Left forelimb (tissue), 1 donor: ENCODE measurements around the gene KCNB1.

Experiments used
- DNase-seq: peaks from one replicate; pipeline ENCODE4 v3.0.0-alpha.2; 2018; ENCODE audit warnings: low spot score

The KCNB1 gene

DNA sequence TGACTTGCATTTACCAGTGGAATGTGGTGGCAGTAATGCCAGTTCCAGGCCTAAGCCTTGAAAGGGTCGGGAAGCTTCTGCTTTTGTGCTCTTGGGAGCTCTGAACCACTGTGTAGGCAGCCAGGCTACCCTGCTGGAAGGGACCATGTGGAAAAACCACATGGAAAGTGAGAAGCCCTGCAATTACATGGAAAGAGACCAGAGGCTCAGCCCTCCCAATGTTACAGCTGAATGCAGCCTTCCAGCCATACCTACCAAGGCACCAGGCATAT lies 14.9 kb upstream of the KCNB1 start:
- no peak for DNase-seq

DNA sequence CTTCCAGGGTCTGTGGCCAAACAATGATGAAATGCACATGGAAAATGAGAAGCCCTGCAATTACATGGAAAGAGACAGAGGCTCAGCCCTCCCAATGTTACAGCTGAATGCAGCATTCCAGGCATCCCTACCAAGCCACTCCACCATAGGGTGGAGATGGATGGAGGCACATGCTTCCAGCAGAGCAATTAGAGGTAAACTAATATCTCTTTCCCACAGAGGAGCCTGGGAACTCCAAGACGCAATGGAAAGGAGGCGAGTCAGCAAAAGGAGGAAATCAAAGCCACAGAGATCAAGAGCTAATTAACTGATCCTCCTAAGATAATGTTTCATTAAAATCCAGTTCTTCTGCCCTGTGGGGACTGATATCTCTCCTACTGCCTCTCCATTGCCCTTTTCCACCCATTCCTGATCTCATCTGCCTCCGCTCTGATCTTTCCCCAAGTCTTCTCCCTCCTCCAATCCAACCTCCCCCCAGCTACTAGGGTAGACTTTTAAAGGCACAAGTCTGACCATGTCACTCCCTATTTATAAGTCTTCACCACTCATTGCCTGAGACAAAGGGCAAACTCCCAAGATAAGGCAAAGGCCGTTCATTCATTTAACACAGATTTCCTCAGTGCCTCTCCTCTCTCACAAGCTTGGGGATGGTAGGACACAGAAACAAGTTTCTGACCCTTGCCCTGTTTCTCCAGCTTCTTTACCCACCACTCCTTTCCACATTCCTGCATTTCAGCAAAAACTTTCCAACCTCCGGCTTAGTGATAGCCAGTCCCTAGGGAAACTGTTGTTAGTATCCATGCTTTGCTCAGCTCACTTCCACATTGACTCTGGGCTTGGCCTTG lies 14.3 kb upstream of the KCNB1 start:
- no peak for DNase-seq

DNA sequence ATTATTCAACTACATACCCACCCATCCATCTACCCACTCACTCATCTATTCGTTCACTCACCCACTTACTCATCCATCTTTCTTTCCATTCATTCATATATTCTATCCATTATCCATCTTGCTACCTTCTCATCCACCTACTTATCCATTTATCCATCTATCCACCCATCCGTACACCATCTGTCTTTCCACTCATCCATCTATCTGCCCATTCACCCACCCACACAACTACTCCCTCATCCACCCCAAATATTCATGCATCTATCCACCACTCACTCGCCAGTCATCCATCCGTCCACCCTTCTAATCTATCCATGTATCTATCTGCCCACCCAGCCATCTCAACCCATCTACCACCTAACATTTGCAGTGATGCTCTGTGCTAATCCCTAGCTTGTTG lies 13.6 kb upstream of the KCNB1 start:
- no peak for DNase-seq

DNA sequence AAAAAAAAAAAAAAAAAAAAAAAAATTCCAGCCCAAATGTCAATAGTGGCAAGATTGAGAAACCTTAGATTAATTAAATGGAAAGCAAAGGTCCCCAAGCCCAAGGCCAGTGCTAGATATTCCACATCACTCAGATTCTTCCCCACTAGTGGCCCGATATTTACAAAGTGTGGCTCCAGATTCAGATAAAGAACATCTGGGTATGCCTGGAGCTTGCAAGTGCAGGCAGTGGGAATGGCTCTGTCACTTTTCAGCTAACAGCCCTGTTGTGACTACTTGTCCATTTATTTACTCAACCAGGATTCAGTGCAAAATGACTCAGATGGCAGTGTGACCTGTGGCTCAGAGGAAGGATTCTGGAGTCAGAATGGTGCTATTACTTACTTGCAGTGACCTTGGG lies 8.2 kb upstream of the KCNB1 start:
- DNase-seq = no peak

DNA sequence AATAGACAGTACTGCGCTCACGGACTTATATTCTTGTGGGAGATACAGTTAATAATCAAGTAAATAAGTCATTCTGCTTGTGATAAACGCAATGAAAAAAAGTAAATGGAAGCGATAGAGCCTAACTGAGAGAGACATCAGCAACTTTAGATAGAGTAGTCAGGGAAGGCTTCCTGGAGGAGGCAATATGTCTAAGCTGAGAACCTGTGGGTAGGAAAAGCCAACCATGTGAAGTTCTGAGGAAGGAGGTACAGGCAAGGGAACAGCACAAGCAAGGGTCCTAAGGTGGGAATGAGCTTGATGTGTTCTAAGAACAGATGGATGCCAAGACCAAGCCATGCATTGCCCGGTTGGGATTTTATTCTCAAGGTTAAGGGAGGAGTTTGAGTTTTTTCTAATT lies 7.2 kb upstream of the KCNB1 start:
- DNase-seq = no peak

DNA sequence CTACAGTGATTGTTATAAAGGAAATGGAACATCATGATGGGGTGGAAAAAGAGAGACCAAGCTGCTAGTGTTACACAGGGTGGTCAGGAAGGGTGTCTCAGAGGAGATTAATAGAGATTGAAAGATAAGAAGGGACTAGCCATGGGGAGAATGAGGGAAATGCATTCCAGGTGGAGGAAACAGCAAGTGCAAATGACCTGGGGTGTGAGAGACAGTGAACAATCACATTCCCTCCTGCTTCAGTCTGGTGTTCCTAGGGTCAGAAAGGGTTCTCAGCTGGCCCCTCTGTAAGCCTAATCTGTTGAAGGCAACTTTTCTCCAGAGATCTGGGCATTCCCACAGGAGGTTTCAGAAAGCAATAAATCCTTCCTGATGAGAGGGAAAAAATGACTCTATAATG lies 3.6 kb upstream of the KCNB1 start:
- no peak for DNase-seq

DNA sequence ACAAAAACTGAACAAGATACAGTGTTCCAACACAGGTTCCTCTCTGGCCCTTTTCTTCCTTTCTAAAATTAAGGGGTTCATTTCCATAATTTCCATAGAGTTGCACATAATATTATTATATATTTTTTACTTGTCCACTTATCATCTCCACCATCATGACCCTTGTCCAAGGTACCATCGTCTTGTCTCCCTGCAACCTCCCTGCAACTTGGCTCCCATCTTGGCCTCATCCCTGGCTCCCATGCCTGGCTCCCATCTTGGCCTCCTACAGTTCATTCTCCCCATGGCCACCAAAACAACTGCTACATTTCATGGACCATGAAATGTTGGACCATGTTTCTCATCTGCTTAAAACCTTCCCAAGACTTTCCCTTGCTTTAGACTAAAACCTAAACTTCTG lies 3.1 kb upstream of the KCNB1 start:
- no peak for DNase-seq

DNA sequence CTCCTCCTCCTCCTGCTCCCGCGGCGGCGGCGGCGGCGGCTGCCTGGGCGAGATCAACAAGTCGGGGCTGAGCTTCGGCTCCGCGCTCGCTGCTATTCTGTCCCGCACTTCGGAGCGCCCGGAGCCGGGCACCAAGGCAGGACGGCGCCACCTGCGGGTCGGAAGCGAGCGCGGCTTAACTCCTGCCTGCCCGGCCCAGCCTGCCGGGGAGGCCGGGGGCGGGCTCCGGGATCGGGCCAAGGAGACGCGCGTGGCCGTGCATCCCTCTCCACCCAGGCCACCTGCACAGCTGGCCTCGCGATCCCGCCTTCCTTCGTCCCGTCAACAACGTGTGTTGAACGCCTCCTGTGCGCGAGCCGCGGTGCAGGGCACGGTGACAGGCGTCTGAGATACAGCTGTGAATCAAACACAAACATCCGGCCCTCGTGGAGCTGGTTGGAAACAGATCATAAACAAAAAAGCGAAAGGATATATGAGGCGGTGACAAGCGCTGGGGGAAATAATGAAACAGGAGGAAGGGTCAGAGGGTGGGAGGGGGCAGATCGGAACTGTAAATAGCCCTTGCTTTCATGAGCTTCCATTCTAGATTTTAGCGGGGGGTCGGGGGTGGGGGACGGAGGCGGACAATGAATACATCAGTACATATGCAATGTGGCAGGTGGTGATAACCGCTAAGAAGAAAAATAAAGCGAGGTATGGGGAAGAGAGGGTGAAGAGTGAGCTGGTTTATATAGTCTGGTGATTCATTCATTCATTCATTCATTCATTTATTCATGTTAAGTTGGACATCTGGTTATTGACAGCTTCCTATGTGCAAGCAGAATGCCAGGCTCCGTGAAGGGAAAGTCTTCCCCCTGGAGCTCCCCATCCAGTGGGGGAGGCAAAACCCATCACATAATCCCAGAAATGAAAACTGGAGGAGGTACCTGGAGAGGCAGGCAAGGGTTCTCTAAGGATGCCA lies 2.0 kb upstream of the KCNB1 start:
- DNase-seq = peak; percentile 87

DNA sequence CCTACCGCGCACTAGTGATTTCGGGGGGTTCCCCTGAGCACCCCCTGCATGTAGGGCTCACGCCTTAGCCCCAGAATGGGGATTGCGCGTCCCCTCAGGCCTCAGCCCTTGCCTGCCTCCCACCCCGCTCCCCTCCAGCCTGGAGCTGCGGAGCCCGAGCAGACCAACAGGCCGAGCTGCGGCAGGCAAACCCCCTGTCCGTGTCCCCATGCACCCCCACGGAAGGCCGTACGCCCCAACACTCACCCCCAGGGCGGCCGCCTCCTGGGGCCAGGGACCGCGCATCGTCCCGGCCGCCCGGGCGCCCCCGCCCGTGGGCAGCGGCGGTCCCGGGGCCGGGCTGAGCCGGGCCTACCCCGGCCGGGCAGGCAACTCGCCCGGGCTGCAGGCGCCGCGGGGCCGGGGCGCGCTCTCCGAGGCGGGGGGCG lies 1.2 kb upstream of the KCNB1 start:
- no peak for DNase-seq

DNA sequence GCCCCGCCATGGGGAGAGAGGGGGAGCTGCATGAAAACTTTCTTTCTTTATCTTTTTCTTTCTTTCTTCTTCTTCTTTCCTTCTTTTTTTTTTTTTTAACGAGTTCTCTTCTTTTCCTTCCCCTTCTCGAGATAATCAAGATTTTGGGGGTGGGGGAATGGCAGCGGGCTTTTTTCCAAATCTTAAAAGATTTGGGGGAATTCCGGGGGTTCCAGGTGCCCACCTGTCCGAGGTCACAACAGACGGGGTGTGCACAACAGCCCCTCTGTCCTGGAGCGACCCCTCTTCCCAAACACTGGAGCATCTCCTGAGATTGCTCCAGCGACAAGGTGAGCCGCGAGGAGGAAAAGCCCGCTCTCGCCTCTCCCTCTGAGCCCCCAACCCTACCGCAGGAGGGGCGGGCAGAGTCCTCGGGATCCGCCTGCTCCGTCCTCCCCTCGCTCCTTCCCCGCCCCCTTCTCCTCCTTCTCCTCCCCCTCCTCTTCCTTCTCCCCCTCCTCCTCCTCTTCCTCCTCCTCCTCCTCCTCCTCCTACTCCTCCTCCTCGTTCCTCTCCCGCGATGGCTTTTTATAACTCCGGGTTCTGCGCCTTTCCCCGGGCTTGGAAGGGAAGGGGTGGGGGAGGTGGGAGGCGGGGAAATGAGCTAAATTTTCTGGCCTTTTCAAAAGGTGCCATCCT lies 689 bp upstream of the KCNB1 start:
- no peak for DNase-seq

DNA sequence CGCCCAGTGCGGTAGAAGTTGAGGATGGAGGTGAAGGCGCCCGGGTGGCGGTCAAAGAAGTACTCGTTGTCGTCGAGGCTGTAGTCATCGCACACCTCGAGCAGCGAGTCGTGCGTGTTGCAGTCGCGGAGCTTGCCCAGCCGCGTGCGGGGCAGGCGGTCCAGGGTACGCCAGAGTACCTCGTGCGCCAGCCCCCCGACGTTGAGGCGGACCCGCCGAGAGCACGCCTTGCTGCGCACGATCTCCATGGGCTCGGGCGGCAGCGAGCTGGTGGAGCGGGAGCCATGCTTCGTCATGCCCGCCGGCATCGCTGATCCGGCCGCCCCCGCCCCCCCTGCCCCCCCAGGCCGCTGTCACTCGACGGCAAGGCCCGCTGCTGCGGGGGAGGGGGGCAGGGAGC lies 295 bp downstream of the KCNB1 start:
- no peak for DNase-seq

DNA sequence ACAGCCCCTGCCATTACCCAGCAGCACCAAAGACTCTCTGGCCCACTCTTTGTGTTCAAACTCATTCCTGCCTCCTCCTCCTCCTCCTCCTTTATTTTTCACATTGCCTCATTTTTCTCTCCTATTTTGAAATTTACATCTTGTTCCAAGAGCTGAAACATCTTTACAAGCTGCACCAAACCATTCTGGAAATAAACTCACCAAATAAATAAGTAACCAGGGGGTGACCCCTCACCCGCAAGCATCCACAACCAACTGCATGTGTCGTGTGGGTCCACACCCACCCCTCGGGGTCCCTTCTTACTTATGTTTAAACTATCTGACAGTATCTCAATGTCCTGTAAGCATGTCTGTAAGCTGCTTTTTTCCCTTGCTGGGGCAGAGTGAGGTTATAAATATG lies 1.4 kb downstream of the KCNB1 start:
- DNase-seq = no peak

DNA sequence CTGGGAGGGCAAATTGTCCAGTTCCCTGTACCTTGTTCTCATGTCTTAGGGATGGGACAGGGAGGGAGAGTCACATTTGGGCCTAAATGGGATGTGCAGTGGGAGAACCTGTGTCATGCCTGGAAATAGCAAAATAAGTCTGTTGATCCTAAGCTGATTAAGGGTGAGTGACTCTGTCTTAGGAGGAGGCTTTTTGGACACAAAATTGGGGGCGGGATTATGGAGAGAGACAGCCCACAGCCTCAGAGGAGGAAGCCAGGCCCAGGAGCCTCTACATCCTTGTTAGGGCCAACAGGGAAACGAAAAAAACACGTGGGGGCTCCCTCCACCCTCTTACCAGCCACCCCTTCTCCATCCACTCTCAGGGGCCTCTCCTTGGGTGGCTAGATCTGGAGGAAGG lies 2.2 kb downstream of the KCNB1 start:
- no peak for DNase-seq

DNA sequence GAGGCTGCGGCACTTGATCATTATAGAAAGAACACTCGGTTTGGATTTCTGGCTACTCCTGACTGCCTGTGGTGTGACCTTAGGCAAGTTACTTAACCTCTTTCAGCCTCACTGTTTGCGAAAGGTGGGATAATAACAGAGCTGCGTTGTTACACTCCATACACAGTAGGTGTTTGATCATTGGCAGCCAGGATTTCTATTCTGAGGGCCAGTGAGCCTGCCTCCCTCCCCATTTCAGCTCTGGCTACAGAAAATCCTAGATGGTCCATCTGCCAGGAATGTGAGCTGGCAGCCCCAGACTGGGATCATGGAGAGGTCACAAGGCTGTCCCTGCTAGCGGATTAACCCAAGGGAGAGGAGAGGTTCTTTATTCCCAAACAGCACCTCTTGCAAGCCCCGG lies 2.7 kb downstream of the KCNB1 start:
- no peak for DNase-seq

DNA sequence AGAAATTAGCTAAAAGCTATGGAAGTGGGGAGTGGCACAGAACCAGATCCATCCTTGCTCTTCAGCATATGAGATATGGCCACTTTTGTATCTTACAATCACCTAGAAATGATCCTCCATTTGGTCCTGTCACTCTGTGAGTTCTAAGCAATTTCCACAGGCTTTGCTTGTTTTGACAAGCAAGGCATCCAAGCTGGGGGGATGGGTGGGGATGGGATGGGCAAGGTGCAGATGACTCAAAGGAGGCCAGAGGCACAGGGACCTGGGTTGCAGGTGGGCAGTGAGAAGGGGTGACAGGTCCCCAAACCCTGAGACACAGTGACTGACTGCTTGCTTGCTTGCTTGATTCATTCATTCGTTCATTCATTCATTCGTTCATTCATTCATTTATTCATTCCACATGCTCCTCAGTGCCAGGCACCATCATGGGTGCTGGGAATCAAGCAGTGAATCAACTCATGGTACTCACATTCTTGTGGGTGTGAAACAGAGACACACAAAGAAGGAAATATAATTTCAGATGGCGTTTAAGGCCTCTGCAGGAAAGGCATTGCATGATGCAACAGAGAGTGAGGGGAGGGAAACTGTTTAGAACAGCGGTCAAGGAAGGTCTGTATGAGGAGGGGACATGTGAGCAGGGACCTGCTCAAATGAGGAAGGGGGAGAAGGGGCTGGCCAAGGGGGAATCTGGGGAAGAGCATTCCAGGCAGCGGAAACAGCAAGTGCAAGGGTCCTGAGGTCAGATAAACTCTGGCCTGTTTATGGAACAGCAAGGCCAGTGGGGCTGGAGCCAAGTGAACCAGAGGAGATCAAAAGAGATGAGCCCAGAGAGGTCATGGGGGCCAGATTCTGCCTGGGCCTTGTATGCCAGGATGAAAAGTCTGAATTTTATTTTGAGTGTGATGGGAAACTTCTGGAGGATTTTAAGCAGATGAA lies 3.4 kb downstream of the KCNB1 start:
- no peak for DNase-seq

DNA sequence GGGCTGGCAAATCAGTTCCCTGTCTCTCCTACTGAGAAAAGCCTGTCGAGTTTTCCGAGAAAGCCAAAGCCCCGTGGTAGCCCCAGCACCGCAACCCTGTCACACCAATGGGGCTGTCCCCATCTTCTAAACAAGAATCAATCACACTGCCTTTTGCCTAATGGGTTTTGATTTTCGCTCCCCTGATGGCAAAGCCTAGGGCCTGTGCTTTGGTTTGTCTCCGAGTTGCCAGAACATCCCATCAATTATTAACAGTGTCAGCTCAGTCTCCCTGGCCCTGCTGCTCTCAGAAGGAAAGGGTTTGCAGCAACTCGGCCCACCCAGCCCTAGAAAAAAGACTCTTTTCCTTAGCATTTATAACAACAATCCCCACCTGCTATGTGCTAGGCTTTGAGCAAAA lies 4.2 kb downstream of the KCNB1 start:
- no peak for DNase-seq

DNA sequence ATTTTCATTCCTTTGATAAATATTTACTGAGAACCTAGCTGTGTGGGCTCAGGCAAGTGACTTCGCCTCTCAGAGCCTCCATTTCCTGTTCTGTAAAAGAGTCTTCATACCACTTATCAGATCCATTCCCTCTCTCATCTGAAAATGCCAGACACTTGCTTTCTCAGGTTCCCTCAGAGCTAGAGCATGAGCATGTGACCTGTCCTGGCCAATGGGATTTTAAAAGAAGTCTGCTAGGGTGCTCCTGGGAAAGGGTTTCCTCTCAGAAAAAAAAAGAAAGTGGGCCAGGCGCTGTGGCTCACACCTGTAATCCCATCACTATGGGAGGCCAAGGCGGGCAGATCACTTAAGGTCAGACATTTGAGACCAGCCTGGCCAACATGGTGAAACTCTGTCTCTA lies 5.3 kb downstream of the KCNB1 start:
- DNase-seq = no peak

DNA sequence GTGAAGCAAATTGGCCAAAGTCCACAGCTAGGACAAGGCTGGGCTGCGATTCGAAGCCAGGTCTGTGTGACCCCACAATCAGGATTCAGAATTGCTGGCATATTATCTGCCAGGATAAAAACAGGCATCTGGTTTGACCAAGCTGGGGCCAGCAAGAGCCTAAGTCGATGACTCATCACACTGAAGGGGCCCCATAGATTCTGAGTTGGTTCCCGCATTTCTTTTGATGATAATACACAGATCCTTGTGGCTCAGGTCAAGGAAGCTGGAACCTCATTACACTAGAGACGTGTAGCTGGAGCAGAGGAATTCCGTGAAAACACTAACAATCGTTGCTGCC lies 6.5 kb downstream of the KCNB1 start:
- DNase-seq = no peak

DNA sequence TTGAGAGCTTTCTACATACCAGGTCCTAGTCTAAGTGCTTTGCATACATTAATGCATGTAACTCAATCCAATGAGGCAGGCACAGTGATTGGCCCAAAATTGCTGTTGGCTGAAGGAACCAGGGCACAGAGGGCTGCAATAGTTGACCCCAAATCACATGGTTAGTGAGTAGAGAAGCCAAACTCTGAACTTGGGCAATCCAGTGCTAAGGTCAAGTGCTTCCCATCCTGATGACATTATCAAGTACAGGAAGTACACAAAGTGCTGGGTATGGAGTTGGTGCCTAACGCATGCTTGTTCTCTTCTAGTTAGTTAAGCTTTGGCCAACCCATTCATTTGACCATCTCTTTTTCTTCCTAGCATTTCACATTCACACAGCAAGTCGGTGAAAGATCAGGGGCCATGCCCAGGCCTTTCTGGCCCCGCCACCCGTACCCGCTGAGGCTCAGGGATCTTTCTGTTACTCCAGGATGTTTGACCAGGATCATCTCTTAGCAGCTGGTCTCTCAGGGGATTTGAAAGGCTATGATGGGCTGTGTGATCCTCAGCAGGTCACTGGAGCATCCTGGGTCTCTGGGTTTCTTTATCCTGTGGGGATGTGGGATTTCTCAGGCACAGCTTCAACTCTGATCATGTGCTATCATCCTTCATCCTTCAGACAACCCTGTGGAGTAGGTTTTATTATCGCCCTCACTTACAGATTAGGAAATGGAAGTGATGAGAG lies 7.0 kb downstream of the KCNB1 start:
- DNase-seq = no peak

DNA sequence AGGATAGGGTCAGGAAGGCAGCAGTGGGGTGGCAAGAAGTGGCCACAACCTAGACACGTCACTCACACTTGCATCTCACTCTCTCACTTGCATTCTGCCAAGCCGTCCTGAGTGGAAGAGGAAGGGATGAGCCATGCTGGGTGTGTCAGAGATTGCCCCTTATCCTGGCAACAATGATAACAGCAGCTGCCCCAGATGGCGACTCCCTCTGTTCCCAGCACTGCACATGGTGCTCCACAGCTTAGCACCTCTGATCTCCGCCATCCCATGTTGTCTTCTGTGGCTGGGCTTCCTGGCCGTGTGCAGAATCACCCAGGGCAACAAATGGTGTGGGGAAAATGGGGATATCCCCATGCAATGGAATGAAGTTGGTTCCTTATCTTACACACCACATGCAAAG lies 11.1 kb downstream of the KCNB1 start:
- DNase-seq = no peak

DNA sequence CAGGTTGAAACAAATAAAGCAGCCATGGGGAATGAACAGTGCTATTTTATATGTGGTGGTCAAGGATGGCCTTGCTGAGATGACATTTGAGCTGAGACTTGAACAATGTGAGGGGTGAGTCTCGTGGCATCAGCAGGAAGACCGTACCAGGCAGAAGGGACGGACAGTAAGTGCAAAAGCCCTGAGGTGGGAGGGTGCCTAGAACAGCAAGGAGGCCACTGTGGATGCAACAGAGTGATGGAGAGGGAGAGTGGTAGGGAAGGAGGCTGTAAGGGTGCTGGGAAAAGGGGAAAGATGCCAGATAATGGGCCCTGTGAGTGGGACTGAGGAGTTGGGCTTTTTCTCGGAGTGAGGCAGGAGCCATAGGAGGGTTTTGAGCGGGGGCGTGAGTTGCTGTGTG lies 11.5 kb downstream of the KCNB1 start:
- DNase-seq = no peak
